Peyer's patch (tissue), 4 donors: ENCODE data around the gene CYTH3. TPM values are rescaled to one million over a fixed set of nuclear protein-coding genes. Genes with fewer than 3 reads are reported as not detected.
A peak's percentile ranks its signal among the peaks of the same experiment; 100 is the strongest.

Experiments
- DNase-seq, 3 donors: peaks; one replicate each; pipeline ENCODE4 v3.0.0-alpha.2; 2017 to 2019
- H3K27ac ChIP-seq, 4 donors: fragments of 200-600 bp; sonication (generic); one replicate each; pipeline ENCODE4 v1.5.1; 2016 to 2019
- H3K27me3 ChIP-seq, 2 donors: fragments of 200-600 bp; sonication (generic); one replicate each; pipeline ENCODE4 v1.5.1; 2019
- H3K36me3 ChIP-seq, 3 donors: fragments of 200-600 bp; sonication (generic); one replicate each; pipeline ENCODE4 v1.5.1; 2016 to 2019
- H3K4me1 ChIP-seq, 4 donors: fragments of 200-600 bp; sonication (generic); one replicate each; pipeline ENCODE4 v1.5.1; 2016 to 2019
- H3K4me3 ChIP-seq, 4 donors: fragments of 200-600 bp; sonication (generic); 1 replicate in 3 of 4; 2 replicates in 1 of 4; pipeline ENCODE4 v1.5.1; 2016 to 2019; ENCODE audit warnings: mild to moderate bottlenecking in 1 of 4
- H3K9me3 ChIP-seq, 4 donors: fragments of 200-600 bp; sonication (generic); one replicate each; pipeline ENCODE4 v1.5.1; 2016 to 2019; ENCODE audit warnings: mild to moderate bottlenecking in 1 of 4
- POLR2A ChIP-seq, 2 donors: fragments of 450-650 bp; IDR thresholded peaks; one replicate each; pipeline ENCODE4 v1.5.1; 2017; ENCODE audit warnings: antibody characterized with exemption in 2 of 2, mild to moderate bottlenecking in 2 of 2, moderate library complexity in 2 of 2
- total RNA-seq, 4 donors: library from RNA; depleted of rRNA; stranded (reverse); fragments of >200 nt; gene quantifications; one replicate each; pipeline ENCODE4 v1.1.0, GENCODE V29; 2016
- TF ChIP-seq, protein P1 (sequence below), 6 experiments: fragments of 450-650 bp in 4 of 6; fragments of 200-600 bp in 2 of 6; sonication (generic) in 1 of 6; IDR thresholded peaks; one replicate each; pipeline ENCODE4 v1.5.1; 2017 to 2019; ENCODE audit warnings: antibody characterized with exemption in 6 of 6, mild to moderate bottlenecking in 3 of 6, moderate library complexity in 1 of 6

CYTH3 gene
- 10 to 100 TPM; 19.0 to 70.7 (median 45.6) TPM for total RNA-seq

DNA sequence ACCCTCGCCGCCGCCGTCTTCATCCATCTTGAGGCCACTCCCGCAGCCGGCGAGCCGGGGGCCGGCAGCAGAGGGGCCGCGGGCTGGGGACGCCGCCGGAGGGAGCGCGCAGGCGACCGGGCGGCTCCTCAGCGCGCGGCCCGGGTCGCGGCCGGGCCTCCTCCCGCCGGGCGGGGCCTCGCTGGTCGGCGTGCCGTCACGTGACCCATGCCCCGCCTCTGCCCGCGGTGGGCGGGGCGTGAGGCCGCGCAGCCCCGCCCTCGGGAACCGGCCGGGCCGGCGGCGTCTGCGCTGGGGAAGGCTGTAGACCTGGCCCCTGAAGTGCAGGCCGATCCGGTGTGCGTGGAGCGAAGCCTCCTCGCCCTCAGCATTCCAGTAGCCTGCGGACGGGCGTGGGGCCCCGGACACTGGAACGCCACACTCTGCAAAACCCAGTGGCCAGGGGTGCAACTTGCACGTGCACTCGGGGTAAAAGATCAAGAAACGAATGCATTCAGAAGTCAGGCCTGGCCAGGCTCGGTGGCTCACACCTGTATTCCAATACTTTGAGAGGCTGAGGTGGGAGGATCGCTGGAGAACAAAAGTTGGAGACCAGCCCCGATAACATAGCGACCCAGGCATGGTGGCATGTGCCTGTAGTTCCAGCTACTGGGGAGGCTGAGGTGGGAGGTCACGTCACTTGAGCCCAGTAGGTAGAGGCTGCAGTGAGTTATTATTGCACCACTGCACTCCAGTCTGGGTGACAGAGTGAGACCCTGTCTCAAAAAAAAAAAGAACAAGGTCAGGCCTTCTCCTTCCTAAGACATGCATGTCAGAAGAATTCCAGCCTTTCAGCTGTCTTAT is at the start of gene CYTH3:
Gene CYTH3, minus strand, starts transcription at position 144 of the 843 bp plus-strand sequence. Its CDS starts 117 bp downstream, at position 27.
- Histone ChIP-seq H3K27me3 (no peaks in the 10 kb centered on the region), H3K9me3 (no peaks in the 10 kb centered on the region), H3K4me3 (peak within 1 kb of the TSS; percentile 82 to 99 (median 86)), H3K27ac (peak within 1 kb of the TSS; percentile 78 to 89 (median 85)), H3K4me1 (peaks cover 0 to 50% (median 5%) of the 10 kb centered on the region in 4 donors), H3K36me3 (no peaks in the 10 kb centered on the region)
- TF ChIP-seq, protein P1, sequence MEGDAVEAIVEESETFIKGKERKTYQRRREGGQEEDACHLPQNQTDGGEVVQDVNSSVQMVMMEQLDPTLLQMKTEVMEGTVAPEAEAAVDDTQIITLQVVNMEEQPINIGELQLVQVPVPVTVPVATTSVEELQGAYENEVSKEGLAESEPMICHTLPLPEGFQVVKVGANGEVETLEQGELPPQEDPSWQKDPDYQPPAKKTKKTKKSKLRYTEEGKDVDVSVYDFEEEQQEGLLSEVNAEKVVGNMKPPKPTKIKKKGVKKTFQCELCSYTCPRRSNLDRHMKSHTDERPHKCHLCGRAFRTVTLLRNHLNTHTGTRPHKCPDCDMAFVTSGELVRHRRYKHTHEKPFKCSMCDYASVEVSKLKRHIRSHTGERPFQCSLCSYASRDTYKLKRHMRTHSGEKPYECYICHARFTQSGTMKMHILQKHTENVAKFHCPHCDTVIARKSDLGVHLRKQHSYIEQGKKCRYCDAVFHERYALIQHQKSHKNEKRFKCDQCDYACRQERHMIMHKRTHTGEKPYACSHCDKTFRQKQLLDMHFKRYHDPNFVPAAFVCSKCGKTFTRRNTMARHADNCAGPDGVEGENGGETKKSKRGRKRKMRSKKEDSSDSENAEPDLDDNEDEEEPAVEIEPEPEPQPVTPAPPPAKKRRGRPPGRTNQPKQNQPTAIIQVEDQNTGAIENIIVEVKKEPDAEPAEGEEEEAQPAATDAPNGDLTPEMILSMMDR (IDR thresholded peaks at IDR 0.05): no peak
- TF ChIP-seq POLR2A (IDR thresholded peaks at IDR 0.05): peak in 1 of 2 donors; percentile 78
- DNase-seq: peak; percentile 70 to 93 (median 89)

- H3K27ac ChIP-seq: no peak overlapping the region
- H3K4me1 ChIP-seq: no peaks in the 10 kb centered on the region
- no peaks in the 10 kb centered on the region for H3K9me3 ChIP-seq
- H3K4me3 ChIP-seq: no peak overlapping the region
- no peaks in the 10 kb centered on the region for H3K27me3 ChIP-seq
- TF ChIP-seq POLR2A (IDR thresholded peaks at IDR 0.05): no peak
- TF ChIP-seq, protein P1 (IDR thresholded peaks at IDR 0.05): no peak
- no peak for DNase-seq
- H3K36me3 ChIP-seq: no peaks in the 10 kb centered on the region
Measured at GRCh38 chr7:6320791-6321190, 48.4 kb upstream of the CYTH3 start.

- peak in 1 of 3 donors; percentile 69 for DNase-seq
- Histone ChIP-seq H3K36me3 (no peaks in the 10 kb centered on the region), H3K27ac (peak overlapping the region in 2 of 4 donors; percentile 24 to 41), H3K4me1 (no peaks in the 10 kb centered on the region), H3K9me3 (no peaks in the 10 kb centered on the region), H3K4me3 (no peak overlapping the region), H3K27me3 (no peaks in the 10 kb centered on the region)
- TF ChIP-seq POLR2A (IDR thresholded peaks at IDR 0.05): no peak
- TF ChIP-seq, protein P1 (IDR thresholded peaks at IDR 0.05): no peak
Measured at GRCh38 chr7:6317797-6318438, 45.5 kb upstream of the CYTH3 start.

DNA sequence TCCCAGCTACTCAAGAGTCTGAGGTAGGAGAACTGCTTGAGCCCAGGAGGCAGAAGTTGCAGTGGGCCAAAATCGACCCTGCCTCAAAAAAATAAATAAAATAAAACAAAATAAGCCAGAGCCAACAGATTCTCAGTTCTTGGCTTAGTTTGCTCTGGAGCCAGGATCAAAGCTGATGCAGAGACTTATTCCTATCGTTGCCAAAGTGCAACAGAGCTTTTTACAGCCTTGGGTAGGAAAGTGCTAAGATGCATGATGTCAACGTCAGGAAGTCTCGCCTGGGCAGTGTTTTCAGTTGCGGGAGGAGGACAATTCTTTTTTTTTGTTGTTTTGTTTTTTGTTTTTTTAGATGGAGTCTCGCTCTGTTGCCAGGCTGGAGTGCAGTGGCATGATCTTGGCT is 43.8 kb upstream of the CYTH3 start:
- H3K36me3 ChIP-seq: no peaks in the 10 kb centered on the region
- H3K27ac ChIP-seq: no peak overlapping the region

GRCh38 chr7:6315746-6316145 is 43.3 kb upstream of the CYTH3 start:
- H3K27ac ChIP-seq: no peak overlapping the region
- H3K27me3 ChIP-seq: no peaks in the 10 kb centered on the region
- no peaks in the 10 kb centered on the region for H3K9me3 ChIP-seq
- H3K4me1 ChIP-seq: no peaks in the 10 kb centered on the region
- H3K4me3 ChIP-seq: no peak overlapping the region
- no peak for DNase-seq
- TF ChIP-seq, protein P1 (IDR thresholded peaks at IDR 0.05): no peak
- TF ChIP-seq POLR2A (IDR thresholded peaks at IDR 0.05): no peak
- H3K36me3 ChIP-seq: no peaks in the 10 kb centered on the region

More for the DNA sequence above, 43.8 kb upstream of the CYTH3 start:
- Histone ChIP-seq H3K4me1 (no peaks in the 10 kb centered on the region), H3K27me3 (no peaks in the 10 kb centered on the region), H3K9me3 (no peaks in the 10 kb centered on the region), H3K4me3 (no peak overlapping the region)
- TF ChIP-seq, protein P1 (IDR thresholded peaks at IDR 0.05): no peak
- no peak for TF ChIP-seq POLR2A (IDR thresholded peaks at IDR 0.05)
- DNase-seq: no peak
